ENCODE measurements around the gene PPM1L.

- TF ChIP-seq CTCF (IDR thresholded peaks at IDR 0.05; ENCODE audit: low read length) = no peak
- no peak for TF ChIP-seq EZH2 (IDR thresholded peaks at IDR 0.05; ENCODE audit: borderline replicate concordance, low read length)
These were observed 114.3 kb downstream of the PPM1L start for GRCh38 chr3:160870327-160870726.
